ENCODE results near the gene VPS72.

The VPS72 gene

DNA sequence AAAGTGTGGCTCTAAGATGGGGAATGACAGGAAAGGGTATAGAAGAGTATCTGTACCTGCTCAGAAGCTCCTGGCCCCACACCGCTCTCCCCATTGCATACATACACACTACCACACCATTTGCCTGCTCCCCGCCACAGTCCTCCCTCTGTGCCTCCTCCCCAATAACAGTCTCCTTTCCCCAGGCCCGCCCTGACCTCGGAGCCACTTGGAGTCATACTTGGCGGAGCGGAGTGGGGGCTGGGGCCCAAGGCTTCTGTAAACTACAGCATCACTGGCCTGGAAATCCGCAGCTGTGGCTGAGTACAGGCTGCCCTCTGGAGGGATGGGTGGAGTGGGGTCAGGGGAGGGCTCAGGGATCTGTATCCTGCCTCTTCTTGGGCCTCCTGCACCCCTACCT, 52.2 kb downstream of the VPS72 start:
- DNase-seq (ENCODE audit: low spot score): no peak
- H3K27me3 ChIP-seq (ENCODE audit: control insufficient read depth in 3 of 3, insufficient read depth in 3 of 3, low read depth in 1 of 3, low read length in 3 of 3): peaks cover 0 to 14% (median 0%) of the 10 kb centered on the region in 3 experiments
- no peak overlapping the region for H3K27ac ChIP-seq (replicated peaks; ENCODE audit: low read length)
- no peak overlapping the region for H3K9ac ChIP-seq (ENCODE audit: low read depth, low read length, poor library complexity)
- H2BK15ac ChIP-seq (ENCODE audit: low read length): no peak overlapping the region
- no peak overlapping the region for H2AK5ac ChIP-seq (ENCODE audit: low read depth, low read length)
- H3K79me1 ChIP-seq (ENCODE audit: low read depth, low read length): peaks cover 1% of the 10 kb centered on the region
- no peaks in the 10 kb centered on the region for H3K9me3 ChIP-seq (replicated peaks in 1 of 2; ENCODE audit: control insufficient read depth in 2 of 2, insufficient read depth in 1 of 2, low read depth in 1 of 2, low read length in 2 of 2)
- no peak overlapping the region for H2BK120ac ChIP-seq (ENCODE audit: low read depth, low read length)
- H3K4me1 ChIP-seq (ENCODE audit: control insufficient read depth in 2 of 2, insufficient read depth in 1 of 2, low read depth in 1 of 2, low read length in 2 of 2): peaks cover 2 to 5% of the 10 kb centered on the region in 2 donors
- no CpG with 5 or more reads among the region's 7 CpGs for WGBS, 2 donors (ENCODE audit: extremely low coverage in 2 of 2, insufficient read length in 2 of 2, insufficient replicate concordance in 1 of 2)
- no peak overlapping the region for H3K4me3 ChIP-seq (ENCODE audit: low read length in 2 of 2)
- H3K18ac ChIP-seq (ENCODE audit: low read length): no peak overlapping the region
- H2BK12ac ChIP-seq (ENCODE audit: low read length): no peak overlapping the region
- H3K4me2 ChIP-seq (ENCODE audit: insufficient read depth, low read length, poor library complexity, severe bottlenecking): no peak overlapping the region
- no peak overlapping the region for H3K14ac ChIP-seq (ENCODE audit: low read length)
- peak overlapping the region; percentile 82 for H4K8ac ChIP-seq (ENCODE audit: low read depth, low read length)
- no peak overlapping the region for H4K91ac ChIP-seq (ENCODE audit: low read depth, low read length, poor library complexity)
- no peak overlapping the region for H3K4ac ChIP-seq (ENCODE audit: low read length)
- H3K23ac ChIP-seq (ENCODE audit: low read depth, low read length, poor library complexity): no peak overlapping the region
- peaks cover 44 to 80% of the 10 kb centered on the region in 2 donors for H3K36me3 ChIP-seq (replicated peaks in 1 of 2; ENCODE audit: control insufficient read depth in 2 of 2, insufficient read depth in 2 of 2, low read length in 2 of 2)
- no peak overlapping the region for H2AFZ ChIP-seq (ENCODE audit: low read length)
- H2BK5ac ChIP-seq (ENCODE audit: low read length): no peak overlapping the region

DNA sequence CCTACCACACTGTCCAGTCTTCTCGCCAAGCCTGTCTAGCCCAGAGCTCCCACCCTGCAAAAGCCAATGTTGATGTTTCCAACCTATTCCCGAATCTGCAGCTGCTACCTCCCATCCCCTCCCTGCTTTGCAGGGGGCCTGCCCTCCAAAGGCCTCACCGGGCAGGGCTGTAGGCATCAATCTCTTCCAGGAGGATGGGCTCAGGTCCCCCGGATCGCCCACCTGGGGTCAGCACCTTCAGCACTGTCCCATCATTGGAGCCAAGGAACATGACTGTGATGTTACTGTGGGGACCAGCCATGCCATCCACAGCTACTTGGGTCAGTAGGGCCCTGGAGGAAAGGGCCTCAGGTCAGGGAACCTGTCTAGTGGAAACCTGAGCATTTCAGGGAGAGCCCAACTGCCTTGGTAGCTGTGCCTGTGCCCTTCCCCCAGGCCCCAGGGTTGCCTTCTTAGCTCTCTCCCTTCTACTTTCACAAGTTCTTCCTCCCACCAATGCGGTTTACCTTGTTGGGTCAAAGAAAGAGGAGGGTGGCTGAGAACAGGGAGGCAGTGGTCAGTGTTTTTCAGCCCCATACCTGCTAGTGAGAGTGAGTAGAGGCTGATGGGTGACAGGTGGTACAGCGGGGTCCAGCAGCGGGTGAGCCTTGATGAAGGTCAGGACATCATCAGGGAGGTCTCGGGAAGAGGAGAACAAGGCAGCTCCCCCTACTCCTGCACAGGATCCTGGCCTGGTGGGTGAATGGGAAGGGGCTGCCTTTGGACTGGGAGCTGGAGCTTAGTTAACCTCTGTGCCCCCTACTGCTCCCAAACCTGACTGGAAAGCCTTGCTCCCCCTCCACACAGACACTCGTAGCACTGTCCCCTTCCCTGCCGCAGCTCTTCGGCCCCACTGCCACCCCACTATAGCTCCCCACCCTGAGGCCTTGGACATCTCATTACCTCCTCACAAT, 54.3 kb downstream of the VPS72 start:
- H2AFZ ChIP-seq (ENCODE audit: low read length): no peak overlapping the region
- DNase-seq (ENCODE audit: low spot score): no peak
- H3K27ac ChIP-seq (replicated peaks; ENCODE audit: low read length): no peak overlapping the region
- H2BK120ac ChIP-seq (ENCODE audit: low read depth, low read length): no peak overlapping the region
- no peak overlapping the region for H3K4me3 ChIP-seq (ENCODE audit: low read length in 2 of 2)
- no peak overlapping the region for H2BK5ac ChIP-seq (ENCODE audit: low read length)
- H3K27me3 ChIP-seq (ENCODE audit: control insufficient read depth in 3 of 3, insufficient read depth in 3 of 3, low read depth in 1 of 3, low read length in 3 of 3): peaks cover 0 to 27% (median 5%) of the 10 kb centered on the region in 3 experiments
- no peak overlapping the region for H3K23ac ChIP-seq (ENCODE audit: low read depth, low read length, poor library complexity)
- no peak overlapping the region for H3K4me2 ChIP-seq (ENCODE audit: insufficient read depth, low read length, poor library complexity, severe bottlenecking)
- no peak overlapping the region for H3K4ac ChIP-seq (ENCODE audit: low read length)
- no peak overlapping the region for H2BK12ac ChIP-seq (ENCODE audit: low read length)
- no peak overlapping the region for H2BK15ac ChIP-seq (ENCODE audit: low read length)
- no CpG with 5 or more reads among the region's 12 CpGs for WGBS, 2 donors (ENCODE audit: extremely low coverage in 2 of 2, insufficient read length in 2 of 2, insufficient replicate concordance in 1 of 2)
- H3K9ac ChIP-seq (ENCODE audit: low read depth, low read length, poor library complexity): no peak overlapping the region
- H3K9me3 ChIP-seq (replicated peaks in 1 of 2; ENCODE audit: control insufficient read depth in 2 of 2, insufficient read depth in 1 of 2, low read depth in 1 of 2, low read length in 2 of 2): no peaks in the 10 kb centered on the region
- H3K79me1 ChIP-seq (ENCODE audit: low read depth, low read length): peaks cover 1% of the 10 kb centered on the region
- H4K91ac ChIP-seq (ENCODE audit: low read depth, low read length, poor library complexity): no peak overlapping the region
- no peak overlapping the region for H3K18ac ChIP-seq (ENCODE audit: low read length)
- no peak overlapping the region for H2AK5ac ChIP-seq (ENCODE audit: low read depth, low read length)
- peaks cover 0 to 8% of the 10 kb centered on the region in 2 donors for H3K4me1 ChIP-seq (ENCODE audit: control insufficient read depth in 2 of 2, insufficient read depth in 1 of 2, low read depth in 1 of 2, low read length in 2 of 2)
- H3K36me3 ChIP-seq (replicated peaks in 1 of 2; ENCODE audit: control insufficient read depth in 2 of 2, insufficient read depth in 2 of 2, low read length in 2 of 2): peaks cover 42 to 79% of the 10 kb centered on the region in 2 donors
- no peak overlapping the region for H3K14ac ChIP-seq (ENCODE audit: low read length)
- H4K8ac ChIP-seq (ENCODE audit: low read depth, low read length): no peak overlapping the region

DNA sequence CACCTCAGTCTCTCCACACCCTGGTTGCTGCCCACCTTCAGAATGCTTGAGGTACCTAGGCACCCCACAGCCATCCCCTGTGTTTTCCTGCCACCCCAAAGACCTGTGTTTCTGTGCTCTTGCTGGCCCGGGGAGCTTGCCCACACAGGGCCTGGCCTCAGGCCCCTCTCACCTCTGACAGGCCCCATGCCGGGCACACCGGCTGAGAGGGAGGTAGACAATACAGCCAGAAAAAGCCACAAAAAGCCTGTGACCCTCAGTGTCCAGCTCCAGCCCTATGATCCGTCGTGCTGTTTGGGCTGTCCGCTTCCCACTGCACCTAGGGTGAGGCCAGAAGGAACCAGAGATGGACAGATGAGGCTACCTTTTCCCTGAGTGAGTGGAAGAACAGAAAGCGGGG, 55.0 kb downstream of the VPS72 start:
- H3K79me1 ChIP-seq (ENCODE audit: low read depth, low read length): peaks cover 1% of the 10 kb centered on the region
- H2AK5ac ChIP-seq (ENCODE audit: low read depth, low read length): no peak overlapping the region
- no peak overlapping the region for H2AFZ ChIP-seq (ENCODE audit: low read length)
- no peak overlapping the region for H3K4me3 ChIP-seq (ENCODE audit: low read length in 2 of 2)
- no peak overlapping the region for H3K4me2 ChIP-seq (ENCODE audit: insufficient read depth, low read length, poor library complexity, severe bottlenecking)
- no peak overlapping the region for H2BK12ac ChIP-seq (ENCODE audit: low read length)
- H3K23ac ChIP-seq (ENCODE audit: low read depth, low read length, poor library complexity): no peak overlapping the region
- no peaks in the 10 kb centered on the region for H3K9me3 ChIP-seq (replicated peaks in 1 of 2; ENCODE audit: control insufficient read depth in 2 of 2, insufficient read depth in 1 of 2, low read depth in 1 of 2, low read length in 2 of 2)
- no peak overlapping the region for H2BK15ac ChIP-seq (ENCODE audit: low read length)
- H3K4me1 ChIP-seq (ENCODE audit: control insufficient read depth in 2 of 2, insufficient read depth in 1 of 2, low read depth in 1 of 2, low read length in 2 of 2): peaks cover 0 to 8% of the 10 kb centered on the region in 2 donors
- H4K91ac ChIP-seq (ENCODE audit: low read depth, low read length, poor library complexity): no peak overlapping the region
- no peak overlapping the region for H3K27ac ChIP-seq (replicated peaks; ENCODE audit: low read length)
- H3K18ac ChIP-seq (ENCODE audit: low read length): no peak overlapping the region
- DNase-seq (ENCODE audit: low spot score): no peak
- H3K14ac ChIP-seq (ENCODE audit: low read length): no peak overlapping the region
- H3K27me3 ChIP-seq (ENCODE audit: control insufficient read depth in 3 of 3, insufficient read depth in 3 of 3, low read depth in 1 of 3, low read length in 3 of 3): peaks cover 0 to 27% (median 5%) of the 10 kb centered on the region in 3 experiments
- H4K8ac ChIP-seq (ENCODE audit: low read depth, low read length): no peak overlapping the region
- H3K4ac ChIP-seq (ENCODE audit: low read length): no peak overlapping the region
- peaks cover 40 to 75% of the 10 kb centered on the region in 2 donors for H3K36me3 ChIP-seq (replicated peaks in 1 of 2; ENCODE audit: control insufficient read depth in 2 of 2, insufficient read depth in 2 of 2, low read length in 2 of 2)
- no peak overlapping the region for H2BK5ac ChIP-seq (ENCODE audit: low read length)
- H2BK120ac ChIP-seq (ENCODE audit: low read depth, low read length): no peak overlapping the region
- no peak overlapping the region for H3K9ac ChIP-seq (ENCODE audit: low read depth, low read length, poor library complexity)
- no CpG with 5 or more reads among the region's 7 CpGs for WGBS, 2 donors (ENCODE audit: extremely low coverage in 2 of 2, insufficient read length in 2 of 2, insufficient replicate concordance in 1 of 2)

GRCh38 chr1:151134396-151134795, 55.6 kb downstream of the VPS72 start:
- no CpG with 5 or more reads among the region's 3 CpGs for WGBS, 2 donors (ENCODE audit: extremely low coverage in 2 of 2, insufficient read length in 2 of 2, insufficient replicate concordance in 1 of 2)
- Histone ChIP-seq H2BK120ac (ENCODE audit: low read depth, low read length) (no peak overlapping the region), H3K18ac (ENCODE audit: low read length) (no peak overlapping the region), H2BK12ac (ENCODE audit: low read length) (no peak overlapping the region), H2AFZ (ENCODE audit: low read length) (no peak overlapping the region), H2AK5ac (ENCODE audit: low read depth, low read length) (no peak overlapping the region), H3K4me1 (ENCODE audit: control insufficient read depth in 2 of 2, insufficient read depth in 1 of 2, low read depth in 1 of 2, low read length in 2 of 2) (peaks cover 0 to 8% of the 10 kb centered on the region in 2 donors), H4K91ac (ENCODE audit: low read depth, low read length, poor library complexity) (no peak overlapping the region), H3K27ac (replicated peaks; ENCODE audit: low read length) (no peak overlapping the region), H3K9me3 (replicated peaks in 1 of 2; ENCODE audit: control insufficient read depth in 2 of 2, insufficient read depth in 1 of 2, low read depth in 1 of 2, low read length in 2 of 2) (no peaks in the 10 kb centered on the region), H3K79me1 (ENCODE audit: low read depth, low read length) (peaks cover 1% of the 10 kb centered on the region), H3K4ac (ENCODE audit: low read length) (no peak overlapping the region), H3K36me3 (replicated peaks in 1 of 2; ENCODE audit: control insufficient read depth in 2 of 2, insufficient read depth in 2 of 2, low read length in 2 of 2) (peaks cover 36 to 69% of the 10 kb centered on the region in 2 donors), H3K4me3 (ENCODE audit: low read length in 2 of 2) (no peak overlapping the region), H3K27me3 (ENCODE audit: control insufficient read depth in 3 of 3, insufficient read depth in 3 of 3, low read depth in 1 of 3, low read length in 3 of 3) (peaks cover 0 to 27% (median 5%) of the 10 kb centered on the region in 3 experiments), H2BK15ac (ENCODE audit: low read length) (no peak overlapping the region), H2BK5ac (ENCODE audit: low read length) (no peak overlapping the region), H4K8ac (ENCODE audit: low read depth, low read length) (no peak overlapping the region), H3K9ac (ENCODE audit: low read depth, low read length, poor library complexity) (no peak overlapping the region), H3K23ac (ENCODE audit: low read depth, low read length, poor library complexity) (no peak overlapping the region), H3K14ac (ENCODE audit: low read length) (no peak overlapping the region), H3K4me2 (ENCODE audit: insufficient read depth, low read length, poor library complexity, severe bottlenecking) (no peak overlapping the region)
- DNase-seq (ENCODE audit: low spot score): no peak
